H1 (cell line): ENCODE data around the gene GTF2F2. TPM values are rescaled to one million over a fixed set of nuclear protein-coding genes. Genes with fewer than 3 reads are reported as not detected.

Experiments
- CTCF ChIA-PET: fragments of 300-600 bp; sonication (Branson Sonifier 250); formaldehyde crosslinking; loops from one replicate; lab custom pipeline; 2021; ENCODE audit not compliant: partially characterized antibody; lab: Charles Lee
- POLR2A ChIA-PET: fragments of 300-600 bp; sonication (Branson Sonifier 250); formaldehyde crosslinking; loops from one replicate; lab custom pipeline; 2021; ENCODE audit warnings: inconsistent platforms; ENCODE audit not compliant: partially characterized antibody; lab: Charles Lee
- DNase-seq, 2 experiments: peaks; one replicate each; pipeline versions ENCODE4 v3.0.0 to v3.0.0-alpha.2; 2010 to 2022; ENCODE audit warnings: low spot score in 2 of 2, low read depth in 1 of 2, mixed read lengths in 1 of 2
- FAIRE-seq: peaks from 2 replicates; lab custom pipeline; 2011; peaks lifted over from hg19 to GRCh38; lab: Jason Lieb, UNC
- H2AFZ ChIP-seq: 2 replicates; pipeline ENCODE4 v1.8.1; 2012; ENCODE audit warnings: low read length, inconsistent platforms
- H2AK5ac ChIP-seq: 2 replicates; pipeline ENCODE4 v1.6.1; 2013; ENCODE audit warnings: low read depth, low read length
- H2BK120ac ChIP-seq: replicated peaks from 2 replicates; pipeline ENCODE3; 2013; ENCODE audit warnings: low read depth, low read length, inconsistent platforms
- H2BK12ac ChIP-seq: 2 replicates; pipeline ENCODE4 v1.6.1; 2013; ENCODE audit warnings: low read depth, low read length
- H2BK15ac ChIP-seq: 2 replicates; pipeline ENCODE4 v1.6.1; 2013; ENCODE audit warnings: low read length
- H2BK20ac ChIP-seq: 2 replicates; pipeline ENCODE4 v1.6.1; 2013; ENCODE audit warnings: low read length
- H2BK5ac ChIP-seq: 2 replicates; pipeline ENCODE4 v1.6.1; 2013; ENCODE audit warnings: low read depth, low read length
- H3K14ac ChIP-seq: 2 replicates; pipeline ENCODE4 v1.6.1; 2013; ENCODE audit warnings: inconsistent platforms; ENCODE audit not compliant: insufficient read length
- H3K18ac ChIP-seq: 2 replicates; pipeline ENCODE4 v1.6.1; 2013; ENCODE audit warnings: low read length; ENCODE audit errors: extremely low read depth
- H3K23ac ChIP-seq: 2 replicates; pipeline ENCODE4 v1.6.1; 2013; ENCODE audit warnings: inconsistent platforms; ENCODE audit not compliant: insufficient read length
- H3K23me2 ChIP-seq: 2 replicates; pipeline ENCODE4 v1.6.1; 2013; ENCODE audit warnings: low read depth, low read length
- H3K27ac ChIP-seq: 2 replicates; pipeline ENCODE4 v1.6.1; 2011; ENCODE audit warnings: low read depth, low read length, inconsistent platforms
- H3K27me3 ChIP-seq, 4 experiments: replicated peaks in 1 of 4; 1 replicate in 1 of 4; 2 replicates in 3 of 4; pipeline versions ENCODE4 v1.6.1 to v1.8.1; 2011 to 2013; ENCODE audit warnings: low read length in 3 of 4, mild to moderate bottlenecking in 3 of 4, inconsistent platforms in 2 of 4, mixed read lengths in 2 of 4, moderate library complexity in 1 of 4; ENCODE audit not compliant: control insufficient read depth in 3 of 4, insufficient read depth in 3 of 4; ENCODE audit errors: extremely low read depth in 1 of 4
- H3K36me3 ChIP-seq, 4 experiments: 2 replicates each; pipeline versions ENCODE4 v1.6.1 to v1.8.1; 2011 to 2013; ENCODE audit warnings: mild to moderate bottlenecking in 4 of 4, low read length in 3 of 4, moderate library complexity in 2 of 4, control low read depth in 1 of 4, inconsistent platforms in 1 of 4; ENCODE audit not compliant: insufficient read depth in 4 of 4, control insufficient read depth in 2 of 4
- H3K4ac ChIP-seq: replicated peaks from 2 replicates; pipeline ENCODE3; 2013; ENCODE audit warnings: low read length, low read depth, mixed read lengths, inconsistent platforms; ENCODE audit not compliant: insufficient read length
- H3K4me1 ChIP-seq, 4 experiments: replicated peaks in 1 of 4; 1 replicate in 1 of 4; 2 replicates in 3 of 4; pipeline versions ENCODE4 v1.6.1 to v1.8.1; 2011 to 2013; ENCODE audit warnings: low read length in 3 of 4, inconsistent platforms in 2 of 4, mixed read lengths in 1 of 4; ENCODE audit not compliant: insufficient read depth in 4 of 4, control insufficient read depth in 3 of 4
- H3K4me2 ChIP-seq, 2 experiments: 2 replicates each; pipeline versions ENCODE4 v1.6.1 to v1.8.1; 2011 to 2013; ENCODE audit warnings: low read depth in 2 of 2, low read length in 2 of 2, control low read depth in 1 of 2, inconsistent platforms in 1 of 2, mild to moderate bottlenecking in 1 of 2; ENCODE audit not compliant: insufficient read depth in 1 of 2
- H3K4me3 ChIP-seq, 4 experiments: fragments of 200-600, 300-600 bp in 1 of 4; sonication (generic), shearing (Covaris generic), sonication (Bioruptor Twin) in 1 of 4; 2 replicates each; pipeline versions ENCODE4 v1.5.1 to v1.8.1; 2011 to 2016; ENCODE audit warnings: low read length in 4 of 4, low read depth in 3 of 4, control low read depth in 2 of 4, inconsistent platforms in 2 of 4, mild to moderate bottlenecking in 2 of 4, mixed read lengths in 1 of 4, moderate library complexity in 1 of 4; ENCODE audit not compliant: insufficient read depth in 2 of 4; ENCODE audit errors: extremely low read depth in 1 of 4
- H3K56ac ChIP-seq: replicated peaks from 2 replicates; pipeline ENCODE3; 2013; ENCODE audit warnings: low read depth, mild to moderate bottlenecking, mixed read lengths, low read length, inconsistent platforms; ENCODE audit not compliant: insufficient read length
- H3K79me1 ChIP-seq: 2 replicates; pipeline ENCODE4 v1.6.1; 2013; ENCODE audit warnings: low read depth, low read length, control low read depth
- H3K79me2 ChIP-seq, 2 experiments: 2 replicates each; pipeline versions ENCODE4 v1.6.1 to v1.8.1; 2012 to 2013; ENCODE audit warnings: low read length in 2 of 2, mild to moderate bottlenecking in 2 of 2, inconsistent platforms in 1 of 2; ENCODE audit not compliant: insufficient read depth in 2 of 2, control insufficient read depth in 1 of 2
- H3K9ac ChIP-seq, 4 experiments: replicated peaks in 1 of 4; 1 replicate in 1 of 4; 2 replicates in 3 of 4; pipeline versions ENCODE4 v1.6.1 to v1.8.1; 2011 to 2013; ENCODE audit warnings: low read depth in 3 of 4, low read length in 3 of 4, control low read depth in 2 of 4, mild to moderate bottlenecking in 2 of 4, moderate library complexity in 2 of 4, inconsistent platforms in 1 of 4; ENCODE audit errors: extremely low read depth in 1 of 4
- H3K9me3 ChIP-seq, 2 experiments: 2 replicates each; pipeline versions ENCODE4 v1.6.1 to v1.8.1; 2012 to 2013; ENCODE audit warnings: mild to moderate bottlenecking in 2 of 2, moderate library complexity in 2 of 2, control low read depth in 1 of 2, inconsistent platforms in 1 of 2, low read depth in 1 of 2, low read length in 1 of 2, mixed read lengths in 1 of 2; ENCODE audit not compliant: insufficient read depth in 2 of 2
- H4K20me1 ChIP-seq, 2 experiments: replicated peaks in 1 of 2; 2 replicates each; pipeline versions ENCODE3 to v1.8.1; 2011 to 2013; ENCODE audit warnings: inconsistent platforms in 2 of 2, low read length in 2 of 2, mild to moderate bottlenecking in 1 of 2; ENCODE audit not compliant: insufficient read depth in 2 of 2, control insufficient read depth in 1 of 2
- H4K5ac ChIP-seq: 2 replicates; pipeline ENCODE4 v1.6.1; 2013; ENCODE audit warnings: low read length, low read depth, mixed read lengths, inconsistent platforms; ENCODE audit not compliant: insufficient read length
- H4K8ac ChIP-seq: 2 replicates; pipeline ENCODE4 v1.8.0; 2013; ENCODE audit warnings: mild to moderate bottlenecking, moderate library complexity, low read length, inconsistent platforms; ENCODE audit not compliant: insufficient read depth; ENCODE audit errors: extremely low read depth
- H4K91ac ChIP-seq: replicated peaks from 2 replicates; pipeline ENCODE3; 2013; ENCODE audit warnings: low read length, mixed read lengths, inconsistent platforms; ENCODE audit not compliant: insufficient read length
- RBBP5 ChIP-seq: IDR thresholded peaks from 2 replicates; pipeline ENCODE4 v1.7.1; 2012; ENCODE audit warnings: low read depth, mild to moderate bottlenecking, inconsistent platforms, low read length, moderate library complexity, borderline replicate concordance
- WGBS, 2 experiments: shearing (Covaris generic) in 1 of 2; methylation state at CpG; one replicate each; pipeline versions ENCODE4 v1.1.6 to v1.1.7; 2013 to 2015; ENCODE audit warnings: low lambda C conversion rate in 2 of 2, mixed read lengths in 2 of 2, inconsistent platforms in 1 of 2, low coverage in 1 of 2, missing lambda C conversion rate in 1 of 2; ENCODE audit not compliant: insufficient replicate concordance in 2 of 2, insufficient coverage in 1 of 2, insufficient read length in 1 of 2; ENCODE audit errors: extremely low coverage in 1 of 2, missing lambda C conversion rate in 1 of 2; 5-methylcytosine and 5-hydroxymethylcytosine counted together
- polyA plus RNA-seq, 7 experiments: library from polyadenylated mRNA; depleted of rRNA in 3 of 7; stranded (reverse) in 5 of 7; unstranded in 2 of 7; fragments of >200 nt in 5 of 7; fragments of 200-250 nt in 2 of 7; gene quantifications; 1 replicate in 5 of 7; 2 replicates in 1 of 7; 4 replicates in 1 of 7; pipeline versions ENCODE4 v1.2.1 to v1.2.3, GENCODE V29; 2011 to 2013; ENCODE audit warnings: missing spikeins in 2 of 7, mixed read lengths in 2 of 7
- total RNA-seq: library from RNA; stranded (reverse); fragmentation: NEBNext Ultra II Directional; extraction: Animal tissue kit (Norgen Biotek cat#: 25700); gene quantifications from 2 replicates; pipeline ENCODE4 v1.2.1, GENCODE V29; 2021

The GTF2F2 gene
- total and polyA plus RNA-seq, 2 of the 8 experiments (the other 6 are each of a cell fraction or from before 2014, with no cell fraction given): 10.8 to 31.1 TPM

DNA sequence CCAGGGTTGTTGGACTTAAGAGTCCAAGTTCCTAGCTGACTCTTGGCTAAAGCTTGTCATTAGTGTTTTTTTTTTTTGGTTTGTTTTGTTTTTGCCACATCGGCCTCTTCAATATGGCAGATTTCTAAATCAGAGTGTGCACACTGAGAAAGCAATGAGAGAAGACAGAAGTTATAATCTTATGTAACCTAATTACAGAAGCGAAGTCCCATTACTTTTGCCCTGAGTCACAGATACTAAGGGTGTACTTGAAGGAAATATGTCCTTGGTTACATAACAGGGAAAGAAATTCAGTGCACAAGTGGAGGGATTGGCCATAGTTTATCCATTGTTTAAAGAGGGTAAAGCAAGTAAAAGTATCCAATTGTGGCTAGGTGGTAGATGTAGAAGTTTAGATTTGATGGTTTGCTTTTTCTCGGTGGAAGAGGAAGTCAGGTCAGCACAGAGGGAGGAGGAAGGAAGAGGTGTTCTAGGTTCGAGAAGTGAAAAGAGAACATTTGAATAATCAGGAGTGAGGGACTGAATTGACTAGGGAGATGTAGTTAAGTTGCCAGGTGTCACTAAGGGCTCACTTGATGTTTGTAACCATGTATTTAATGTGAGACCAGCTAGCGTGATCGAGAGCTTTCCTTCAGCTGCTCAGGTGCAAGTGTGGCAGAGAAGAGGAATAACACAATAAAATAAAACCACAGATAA lies 12.2 kb downstream of the GTF2F2 start:
- ChIA-PET POLR2A (no interaction called here), CTCF (no interaction called here)
- no peak overlapping the region for H3K4ac ChIP-seq
- no peak overlapping the region for H2BK15ac ChIP-seq
- no peak overlapping the region for H2BK20ac ChIP-seq
- H4K8ac ChIP-seq: no peak overlapping the region
- no peak overlapping the region for H2BK120ac ChIP-seq
- no peaks in the 10 kb centered on the region for H3K23me2 ChIP-seq
- H3K23ac ChIP-seq: no peak overlapping the region
- no peak overlapping the region for H4K91ac ChIP-seq
- no peak overlapping the region for H2BK5ac ChIP-seq
- no peak overlapping the region for H3K18ac ChIP-seq
- H3K79me1 ChIP-seq: peaks cover 9% of the 10 kb centered on the region; the same call in 1 of the 2 replicates
- H3K9ac ChIP-seq: no peak overlapping the region
- no peak overlapping the region for H2BK12ac ChIP-seq
- H3K27me3 ChIP-seq: no peaks in the 10 kb centered on the region
- H3K9me3 ChIP-seq: peaks cover 0 to 5% of the 10 kb centered on the region in 2 experiments; a peak in 1 of 4 replicates
- peaks cover 16 to 92% of the 10 kb centered on the region in 2 experiments for H3K79me2 ChIP-seq
- no peak overlapping the region for H4K5ac ChIP-seq
- FAIRE-seq (no peak), DNase-seq (no peak)
- H2AK5ac ChIP-seq: no peak overlapping the region
- H3K36me3 ChIP-seq: no peaks in the 10 kb centered on the region; a peak in 2 of 8 replicates
- no peak overlapping the region for H3K14ac ChIP-seq
- H3K27ac ChIP-seq: no peak overlapping the region
- H3K4me2 ChIP-seq: no peak overlapping the region
- no peak overlapping the region for H3K4me3 ChIP-seq
- H4K20me1 ChIP-seq: peaks cover 0 to 2% of the 10 kb centered on the region in 2 experiments
- H3K56ac ChIP-seq: no peak overlapping the region
- 93% methylated on average over 6 of the region's 6 CpGs; no CpG with 5 or more reads in 1 of the 2 experiments for WGBS, 2 experiments
- no peak for TF ChIP-seq RBBP5
- TF ChIP-seq, all 59 proteins: peak for 0
- no peak overlapping the region for H2AFZ ChIP-seq
- peaks cover 0 to 8% (median 4%) of the 10 kb centered on the region in 4 experiments; a peak in 4 of 7 replicates for H3K4me1 ChIP-seq
